Activated CD4-positive, alpha-beta T cell treated with anti-CD3 and anti-CD28 coated beads, Interleukin-2, amount 50 U/mL, for 24 hours (primary cell): ENCODE results near the gene APEH.

Source experiments
- DNase-seq, 2 donors: peaks; one replicate each; pipeline ENCODE4 v3.0.0-alpha.2; 2020; ENCODE audit warnings: low read depth in 1 of 2, low spot score in 1 of 2

Gene APEH

DNA sequence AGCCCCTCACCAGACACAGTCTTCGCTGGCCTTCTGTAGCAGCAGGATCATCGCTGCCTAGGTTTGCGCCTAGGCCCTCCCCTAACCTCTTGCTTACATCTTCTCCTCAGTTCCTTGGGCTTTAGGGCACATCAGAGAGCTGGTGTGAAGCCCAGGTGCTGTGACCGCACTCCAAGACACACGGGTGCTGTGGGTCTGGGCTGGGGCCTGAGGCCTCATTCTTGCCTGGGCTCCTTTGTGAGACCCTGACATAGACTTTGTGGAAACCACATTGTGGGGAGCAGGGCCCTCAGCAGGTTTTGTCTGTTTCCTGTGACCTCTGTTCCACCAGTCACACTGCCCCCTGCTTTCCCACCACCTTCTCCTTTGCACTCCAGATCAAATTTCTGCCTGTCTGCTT, 37.3 kb downstream of the APEH start:
- no peak for DNase-seq

DNA sequence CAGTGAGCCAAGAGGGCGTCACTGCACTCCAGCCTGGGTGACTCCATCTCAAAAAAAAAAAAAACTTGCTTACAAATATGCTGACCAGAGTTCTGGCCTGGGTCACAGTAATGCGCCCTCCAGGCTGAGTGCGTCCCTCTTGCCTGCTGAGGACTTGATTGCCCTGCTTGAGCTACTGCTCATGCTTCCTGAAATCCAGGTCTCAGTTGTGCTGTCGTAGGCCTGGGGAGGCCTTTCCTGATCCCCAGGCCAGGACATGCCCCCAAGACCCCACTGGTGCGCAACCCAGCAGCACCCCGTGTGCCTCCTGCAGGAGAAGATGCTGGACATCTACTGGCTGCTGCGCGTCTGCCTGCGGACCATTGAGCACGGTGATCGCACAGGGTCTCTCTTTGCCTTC, 38.0 kb downstream of the APEH start:
- DNase-seq = no peak

DNA sequence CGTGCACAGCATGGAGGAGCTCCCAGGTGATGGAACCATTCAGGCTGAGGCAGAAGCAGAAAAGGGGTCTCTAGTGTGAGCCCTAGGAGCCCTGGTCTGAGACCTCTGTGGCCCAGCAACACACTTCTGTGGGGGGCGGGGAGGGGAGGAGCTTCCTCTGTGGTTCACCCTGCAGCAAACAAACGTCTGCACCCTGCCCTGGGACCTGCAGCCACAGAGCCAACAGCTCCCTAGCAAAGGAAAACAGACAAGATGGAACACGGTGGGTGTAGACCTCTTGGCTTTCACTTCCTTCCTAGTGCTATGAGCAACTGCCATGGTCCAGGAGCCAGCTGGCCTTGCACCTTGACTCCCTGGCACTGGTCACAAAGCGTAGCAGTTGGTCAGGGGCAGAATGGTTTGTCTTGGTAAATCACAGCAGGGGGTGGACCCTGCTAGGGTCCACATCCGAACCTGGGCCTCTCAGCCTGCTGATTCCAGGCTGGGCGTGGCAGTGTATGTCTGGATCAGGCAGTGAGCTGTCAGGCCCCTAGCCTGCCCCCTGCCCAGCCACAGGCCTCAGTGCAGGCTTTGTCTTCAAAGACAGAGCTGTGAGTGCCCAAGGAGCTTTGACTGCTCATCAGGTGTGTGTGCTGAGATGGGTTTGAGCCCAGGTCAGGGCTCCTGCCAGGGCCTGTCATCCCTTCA, 38.6 kb downstream of the APEH start:
- DNase-seq = no peak

DNA sequence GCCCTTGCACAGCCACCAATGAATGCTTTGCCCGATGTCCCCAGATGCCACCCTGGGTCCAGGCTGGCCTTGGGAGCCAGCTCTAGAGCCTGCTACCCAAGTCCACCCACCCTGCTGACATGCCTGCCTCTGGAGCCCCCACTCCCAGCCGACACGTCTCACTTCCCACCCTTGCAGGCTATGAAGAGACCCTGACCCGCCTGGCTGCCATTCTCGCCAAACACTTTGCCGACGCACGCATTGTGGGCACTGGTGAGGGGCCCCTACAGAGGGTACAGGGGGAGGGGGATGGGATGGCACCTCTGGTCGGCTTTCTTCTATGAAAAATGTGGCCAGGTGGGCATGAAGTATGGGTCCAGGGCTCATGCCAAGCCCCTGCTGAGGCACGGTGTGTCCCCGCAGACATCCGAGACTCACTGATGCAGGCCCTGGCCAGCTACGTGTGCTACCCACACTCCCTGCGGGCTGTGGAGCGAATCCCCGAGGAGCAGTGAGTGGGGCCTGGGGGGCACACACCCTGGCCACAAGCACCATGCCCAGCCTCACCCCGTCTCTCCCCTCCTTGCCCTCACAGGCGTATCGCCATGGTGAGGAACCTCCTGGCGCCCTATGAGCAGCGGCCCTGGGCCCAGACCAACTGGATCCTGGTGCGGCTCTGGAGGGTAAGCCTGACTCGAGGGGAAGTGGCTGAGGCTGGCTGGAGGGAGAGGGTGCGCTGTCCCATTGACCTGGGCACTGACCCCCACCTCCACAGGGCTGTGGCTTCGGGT, 39.4 kb downstream of the APEH start:
- DNase-seq = no peak

DNA sequence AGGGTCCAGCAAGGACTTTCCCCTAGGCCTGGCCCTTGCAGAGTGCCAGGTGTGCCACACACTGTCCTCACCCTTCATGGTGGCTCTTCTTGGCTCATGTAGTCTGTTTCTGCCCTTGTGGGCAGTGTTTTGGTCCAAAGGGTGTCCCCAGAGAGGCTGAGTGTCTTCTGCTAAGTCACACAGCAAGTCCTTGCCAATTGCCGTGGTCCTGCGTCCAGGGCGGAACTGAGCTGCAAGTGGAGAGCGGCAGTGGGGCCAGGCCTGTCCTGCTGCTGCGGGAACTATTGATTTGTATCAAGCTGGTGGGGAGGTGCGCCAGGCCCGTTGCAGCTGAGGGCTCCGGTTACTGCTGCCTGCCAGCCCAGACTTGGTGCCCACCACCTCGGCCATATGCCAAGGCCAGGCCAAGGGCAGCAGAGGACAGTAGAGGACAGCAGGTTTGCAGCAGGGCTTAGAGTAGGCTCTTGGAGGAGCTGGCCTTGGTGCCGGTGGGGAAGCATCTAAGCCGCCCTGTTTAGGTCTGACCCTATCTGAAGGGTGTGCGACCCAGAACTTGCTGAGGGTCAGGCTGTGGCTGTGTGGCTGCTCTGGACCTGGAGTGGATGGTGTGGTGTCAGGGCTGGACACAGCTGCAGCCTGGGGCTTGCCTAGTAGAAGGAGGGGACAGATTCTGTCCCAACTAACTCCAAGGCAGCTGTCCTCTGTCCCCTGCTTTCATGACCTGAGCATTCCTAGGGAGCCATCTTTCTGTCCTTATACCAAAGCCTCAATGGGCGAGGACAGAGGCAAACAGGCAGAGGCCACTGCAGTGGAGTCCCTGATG, 40.8 kb downstream of the APEH start:
- DNase-seq = no peak

DNA sequence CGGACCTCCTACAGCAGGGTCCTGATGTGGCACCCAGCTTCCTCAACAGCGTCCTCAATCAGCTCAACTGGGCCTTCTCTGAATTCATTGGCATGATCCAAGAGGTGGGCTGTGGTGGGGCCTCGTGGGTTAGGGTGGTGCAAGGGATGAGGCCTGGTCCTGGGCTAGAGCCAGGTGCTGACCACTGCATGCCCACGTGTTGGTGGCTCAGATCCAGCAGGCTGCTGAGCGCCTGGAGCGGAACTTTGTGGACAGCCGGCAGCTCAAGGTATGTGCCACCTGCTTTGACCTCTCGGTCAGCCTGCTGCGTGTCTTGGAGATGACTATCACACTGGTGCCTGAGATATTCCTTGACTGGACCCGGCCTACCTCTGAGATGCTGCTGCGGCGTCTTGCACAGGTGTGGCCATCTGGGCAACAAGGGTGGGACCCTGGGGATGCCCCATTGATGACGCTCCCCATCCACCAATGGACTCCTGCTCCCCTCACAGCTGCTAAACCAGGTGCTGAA, 41.5 kb downstream of the APEH start:
- DNase-seq = no peak

DNA sequence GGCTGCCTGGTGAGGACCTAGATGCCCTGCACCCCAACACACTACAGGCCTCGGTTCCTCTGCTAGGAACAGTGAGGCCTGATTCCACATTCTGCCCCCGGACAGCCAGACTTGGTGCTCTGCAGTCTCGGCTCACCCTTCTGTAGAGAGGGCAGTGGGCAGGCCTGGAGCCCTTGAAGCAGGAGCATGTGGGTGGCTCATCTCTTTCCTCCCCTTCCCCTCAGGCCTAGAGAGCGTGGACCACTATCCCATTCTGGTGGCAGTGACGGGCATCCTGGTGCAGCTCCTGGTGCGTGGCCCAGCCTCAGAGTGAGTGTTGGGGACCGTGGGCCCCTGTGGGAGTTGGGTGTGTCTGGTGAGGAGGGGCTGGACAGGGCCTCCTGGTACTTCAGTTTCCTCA, 42.0 kb downstream of the APEH start:
- no peak for DNase-seq

DNA sequence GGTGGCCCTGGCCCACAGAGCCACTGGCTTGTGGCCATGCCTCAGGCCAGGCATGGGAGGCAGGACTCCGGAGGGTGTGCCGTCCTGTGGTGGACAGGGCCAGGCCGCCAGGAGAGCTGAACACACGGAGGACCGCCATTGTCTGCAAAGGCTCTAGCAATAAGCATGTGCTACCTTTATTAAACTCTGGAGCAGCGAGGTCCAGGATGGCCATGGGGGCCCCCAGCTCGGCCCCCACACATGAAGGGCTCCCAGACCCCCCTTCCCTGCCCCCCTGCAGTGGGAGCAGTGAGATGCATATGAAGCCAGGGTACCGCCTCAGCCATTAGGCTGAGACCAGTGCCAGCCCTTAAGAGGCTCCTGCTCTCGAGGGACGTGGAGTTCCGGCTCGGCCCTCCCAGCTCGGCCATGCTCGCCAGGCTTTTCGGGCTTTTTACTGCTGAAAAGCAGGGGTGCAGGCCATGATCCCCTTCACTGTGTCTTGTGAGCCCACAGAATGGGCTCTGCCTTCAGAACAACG, 42.6 kb downstream of the APEH start:
- no peak for DNase-seq

DNA sequence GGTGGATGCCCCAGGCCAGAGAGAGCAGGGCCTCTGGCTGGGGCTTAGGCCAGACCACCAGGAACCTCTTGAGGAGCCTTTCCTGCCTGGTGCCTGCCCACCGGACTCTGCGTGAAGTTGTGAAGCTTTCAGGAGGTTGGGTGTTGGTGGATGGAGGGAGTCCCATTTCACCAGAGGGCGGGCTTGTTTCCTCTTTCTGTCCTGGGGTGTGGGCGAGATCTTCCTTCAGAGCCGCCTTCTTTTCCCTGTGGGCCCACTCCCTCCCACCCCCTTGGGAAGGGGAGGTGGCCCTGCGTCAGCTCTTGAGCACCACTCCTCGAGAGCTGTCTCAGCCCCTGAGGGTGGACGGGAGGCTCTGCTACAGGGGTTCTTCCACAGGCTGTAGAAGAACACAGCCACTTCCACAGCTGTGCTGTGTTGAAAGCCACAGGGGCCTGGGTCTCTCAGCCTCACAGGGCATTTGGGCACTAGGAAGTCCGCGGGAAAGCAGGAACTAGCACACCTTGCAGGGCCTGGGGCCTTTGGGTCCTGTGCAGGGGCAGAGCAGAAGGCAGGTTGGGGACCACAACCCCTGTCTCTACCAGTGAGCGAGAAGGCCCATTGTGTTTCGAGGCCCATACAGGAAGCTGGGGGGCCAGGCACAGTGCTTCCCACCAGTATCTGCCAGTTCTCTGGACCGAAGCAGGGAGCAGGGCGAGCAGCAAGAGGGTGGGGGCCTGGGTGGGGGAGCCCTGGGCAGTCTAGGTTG, 43.2 kb downstream of the APEH start:
- DNase-seq = no peak

DNA sequence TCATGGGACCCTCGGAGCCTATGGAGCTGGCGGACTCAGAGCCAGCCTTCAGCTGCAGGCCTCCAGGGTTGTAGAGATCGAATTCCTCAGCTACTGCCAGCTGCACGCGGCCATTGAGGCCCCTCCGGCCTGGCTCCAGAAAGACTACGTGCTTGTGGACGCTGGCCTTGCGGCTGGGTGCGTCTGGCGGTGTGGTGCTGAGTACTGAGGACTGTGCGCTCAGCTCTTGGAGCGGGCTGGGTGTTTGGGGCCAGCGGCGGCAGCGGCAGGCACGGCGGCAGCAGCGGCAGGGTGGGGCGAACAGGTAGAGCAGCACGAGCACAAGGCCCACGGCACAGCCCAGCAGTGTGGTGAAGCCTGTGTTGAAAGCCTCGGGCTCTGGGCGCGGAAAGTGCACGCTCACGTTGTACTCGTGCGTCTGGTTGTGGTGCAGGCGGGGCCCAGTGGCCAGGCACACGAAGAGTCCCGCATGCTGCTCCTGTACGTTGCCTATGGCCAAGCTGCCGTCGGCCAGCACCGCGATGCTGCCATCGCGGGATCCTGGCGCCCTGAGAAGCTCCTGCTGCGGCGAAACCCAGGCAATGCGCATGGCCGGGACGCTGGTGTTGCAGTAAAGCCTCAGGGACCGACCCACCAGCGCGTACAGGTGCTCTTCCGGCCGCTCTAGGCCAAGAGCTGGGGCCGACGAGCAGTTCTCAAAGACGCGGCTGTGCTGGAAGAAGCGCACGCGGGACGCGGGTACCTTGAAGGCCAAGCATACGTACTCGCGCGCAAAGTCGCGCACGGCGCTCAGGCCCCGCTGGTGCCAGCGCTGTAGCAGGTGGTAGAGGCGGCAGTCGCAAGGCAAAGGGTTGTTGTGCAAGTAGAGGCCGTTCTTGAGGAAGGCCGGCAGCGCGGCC, 44.1 kb downstream of the APEH start:
- DNase-seq = no peak

DNA sequence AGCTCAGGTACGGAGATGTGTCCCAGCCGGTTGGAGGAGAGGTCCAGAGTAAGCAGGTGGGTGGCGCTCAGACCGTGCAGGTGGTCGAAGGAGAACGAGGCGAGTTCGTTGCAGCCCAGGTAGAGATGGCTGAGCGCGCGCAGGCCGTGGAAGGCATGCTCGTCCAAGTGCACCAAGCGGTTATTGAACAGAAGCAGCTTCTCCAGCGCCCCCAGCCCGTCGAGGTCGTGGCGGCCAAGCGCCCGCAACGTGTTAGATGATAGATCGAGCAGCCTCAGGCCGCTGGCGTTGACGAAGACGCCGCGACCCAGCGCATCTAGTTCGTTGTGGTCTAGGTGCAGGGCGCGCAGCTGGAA, 44.7 kb downstream of the APEH start:
- DNase-seq = no peak

DNA sequence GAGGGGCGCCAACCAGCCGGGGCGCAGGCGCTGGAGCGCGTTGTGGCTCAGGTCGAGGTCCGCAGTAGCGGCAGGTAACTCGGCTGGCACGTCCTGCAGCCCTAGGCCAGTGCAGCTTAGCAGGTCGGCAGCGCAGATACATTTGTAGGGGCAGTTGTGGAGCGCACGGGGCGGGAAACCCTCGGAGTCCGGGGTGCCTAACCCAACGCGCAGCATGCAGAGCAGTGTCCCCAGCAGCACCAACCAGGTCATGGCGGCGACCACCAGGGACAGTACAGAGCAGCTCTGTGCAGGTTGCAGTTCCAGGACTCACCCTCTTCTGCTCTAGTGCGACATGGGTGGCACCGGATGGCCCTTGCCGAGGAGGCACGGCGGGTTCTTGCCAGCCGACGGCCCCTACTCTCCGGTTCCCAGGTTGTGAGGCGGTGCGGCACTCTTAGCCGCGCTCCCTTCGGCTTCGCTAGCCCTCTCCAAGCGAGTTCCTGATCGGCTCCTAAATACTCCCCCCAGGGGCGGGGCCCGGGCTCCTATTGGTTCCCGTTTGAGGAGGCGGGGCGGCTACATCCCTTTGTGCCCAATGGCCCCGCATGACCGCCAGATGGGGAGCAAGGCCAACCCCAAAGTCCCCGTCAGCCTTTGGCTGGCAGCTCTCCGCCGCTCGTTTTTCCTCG, 45.2 kb downstream of the APEH start, which contains the start of gene AMIGO3:
Gene AMIGO3 (minus strand): TSS at position 471 of the 671 bp plus-strand sequence. CDS start 219 bp downstream, at position 252.
- peak; percentile 78 to 86 for DNase-seq

DNA sequence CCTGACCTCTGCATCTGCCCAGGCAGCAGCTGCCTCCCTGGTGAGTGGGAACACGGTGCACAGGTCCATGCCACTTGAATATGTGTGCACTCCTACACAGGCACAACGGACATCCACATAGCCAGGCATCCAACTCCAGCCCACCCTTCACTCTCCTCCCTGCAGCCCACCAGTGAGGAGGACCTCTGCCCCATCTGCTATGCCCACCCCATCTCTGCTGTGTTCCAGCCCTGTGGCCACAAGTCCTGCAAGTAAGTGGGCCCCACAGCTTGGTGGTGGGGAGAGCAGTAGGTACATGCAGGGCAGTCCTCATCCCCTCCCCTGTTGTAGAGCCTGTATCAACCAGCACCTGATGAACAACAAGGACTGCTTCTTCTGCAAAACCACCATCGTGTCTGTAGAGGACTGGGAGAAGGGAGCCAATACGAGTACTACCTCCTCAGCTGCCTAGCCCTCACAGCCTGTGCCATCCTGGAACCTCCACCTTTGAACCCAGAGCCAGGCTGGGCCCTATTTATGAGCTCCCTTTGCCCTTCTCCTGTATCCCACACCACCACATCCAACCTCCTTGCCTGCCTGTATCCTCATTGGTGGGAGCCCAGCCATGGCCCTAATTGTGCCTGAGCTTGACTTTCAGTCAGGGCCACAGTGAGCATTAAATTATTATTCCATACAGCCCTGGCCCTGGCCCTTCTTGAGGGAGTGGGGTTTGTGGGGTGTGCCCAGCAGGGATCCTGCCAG, 46.9 kb downstream of the APEH start:
- no peak for DNase-seq

DNA sequence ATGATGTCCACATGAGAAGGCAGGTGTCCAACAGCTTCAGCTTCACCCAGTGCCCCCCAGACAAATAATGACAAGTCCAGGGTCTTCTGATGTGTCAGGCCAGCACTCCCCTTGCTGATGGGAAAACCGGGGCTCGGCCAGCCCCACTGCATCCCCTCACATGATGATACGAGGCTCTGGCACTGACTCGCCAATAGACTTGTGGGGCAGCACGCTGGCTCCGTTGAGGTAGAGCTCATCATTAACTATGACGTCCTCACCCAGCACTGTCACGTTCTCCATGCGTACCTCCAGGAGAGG, 47.4 kb downstream of the APEH start:
- DNase-seq = no peak

DNA sequence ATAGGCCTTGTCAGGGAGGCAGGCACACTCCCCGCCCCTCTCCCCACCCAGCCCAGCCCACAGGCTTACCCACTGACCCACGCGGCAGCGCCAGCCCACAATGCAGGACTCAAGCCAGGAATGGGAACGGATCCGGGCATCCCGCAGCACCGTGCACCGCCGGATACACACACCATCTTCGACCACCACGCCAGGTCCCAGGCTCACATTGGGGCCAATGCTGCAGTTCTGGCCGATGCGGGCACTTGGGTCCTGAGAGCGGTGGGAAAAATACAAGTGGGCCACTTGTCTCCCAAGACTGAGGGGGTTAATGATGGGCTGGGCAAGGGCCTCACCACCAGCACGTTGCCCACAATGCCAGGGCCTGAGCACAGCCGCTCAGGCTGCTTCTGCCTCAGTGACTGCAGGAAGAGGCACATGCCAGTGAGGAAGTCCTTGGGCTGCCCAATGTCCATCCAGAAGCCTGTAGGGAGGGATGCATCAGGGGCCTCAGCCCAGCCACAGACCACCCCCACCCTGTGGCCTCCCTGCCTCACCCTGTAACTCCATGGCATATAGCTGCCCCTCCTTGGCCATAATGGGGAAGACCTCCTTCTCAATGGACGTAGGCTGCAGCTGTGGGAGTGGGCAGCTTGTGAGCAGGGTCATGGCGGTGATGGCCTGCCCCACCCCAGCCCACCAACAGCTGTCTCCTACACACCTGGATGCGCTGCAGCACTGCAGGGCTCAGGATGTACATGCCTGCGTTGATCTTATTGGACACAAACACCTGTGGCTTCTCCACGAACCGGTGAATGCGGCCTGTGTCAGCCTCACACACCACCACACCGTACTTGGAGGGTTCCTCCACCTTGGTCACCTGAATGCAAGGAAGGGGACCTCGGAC, 48.0 kb downstream of the APEH start:
- DNase-seq = no peak

DNA sequence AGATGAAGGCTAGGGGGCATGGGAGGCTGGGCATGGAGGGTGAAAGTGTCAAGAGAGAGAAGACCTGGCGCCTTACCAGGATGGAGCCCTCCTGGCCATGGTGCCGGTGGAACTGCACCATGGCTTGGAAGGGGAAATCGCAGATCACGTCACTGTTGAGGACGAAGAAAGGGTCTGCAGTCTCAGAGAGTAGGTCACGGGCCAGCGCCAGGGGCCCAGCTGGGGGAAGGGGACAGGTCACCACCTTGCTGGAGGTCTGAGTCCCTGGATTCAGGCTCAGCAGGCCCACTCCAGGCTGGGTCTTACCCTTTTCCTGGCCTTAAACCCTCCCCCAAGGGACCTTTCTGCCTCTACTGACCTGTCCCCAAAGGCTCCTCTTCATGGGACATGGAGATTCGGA, 48.7 kb downstream of the APEH start:
- no peak for DNase-seq

DNA sequence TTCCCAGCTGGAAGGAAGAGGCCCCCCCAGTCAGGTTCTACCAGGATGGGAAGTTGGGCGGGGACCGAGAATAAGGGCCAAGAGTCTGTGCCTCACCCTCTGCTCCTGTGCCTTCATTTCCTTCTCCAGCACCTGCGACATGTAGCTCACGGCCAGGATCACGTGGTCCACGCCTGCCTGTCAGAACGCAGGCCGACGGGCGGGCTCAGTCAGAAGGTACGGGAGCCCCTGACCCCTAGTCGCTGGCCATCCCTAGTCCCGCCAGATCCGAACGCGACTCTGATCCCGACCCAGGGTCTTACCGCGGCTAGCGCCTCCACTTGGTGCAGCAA, 49.1 kb downstream of the APEH start:
- no peak for DNase-seq
